ENCODE measurements around the gene TMC4.

DNA sequence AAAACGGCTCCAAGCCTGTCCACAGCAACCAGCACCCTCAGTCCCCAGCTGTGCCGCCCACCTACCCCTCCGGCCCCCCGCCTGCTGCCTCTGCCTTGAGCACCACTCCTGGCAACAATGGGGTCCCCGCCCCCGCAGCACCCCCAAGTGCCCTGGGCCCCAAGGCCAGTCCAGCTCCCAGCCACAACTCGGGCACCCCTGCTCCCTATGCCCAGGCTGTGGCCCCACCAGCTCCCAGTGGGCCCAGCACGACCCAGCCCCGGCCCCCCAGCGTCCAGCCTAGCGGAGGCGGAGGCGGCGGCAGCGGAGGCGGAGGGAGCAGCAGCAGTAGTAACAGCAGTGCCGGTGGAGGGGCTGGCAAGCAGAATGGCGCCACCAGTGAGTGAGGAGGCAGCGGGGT lies 24.8 kb downstream of the TMC4 start:
- TF ChIP-seq, protein P1, sequence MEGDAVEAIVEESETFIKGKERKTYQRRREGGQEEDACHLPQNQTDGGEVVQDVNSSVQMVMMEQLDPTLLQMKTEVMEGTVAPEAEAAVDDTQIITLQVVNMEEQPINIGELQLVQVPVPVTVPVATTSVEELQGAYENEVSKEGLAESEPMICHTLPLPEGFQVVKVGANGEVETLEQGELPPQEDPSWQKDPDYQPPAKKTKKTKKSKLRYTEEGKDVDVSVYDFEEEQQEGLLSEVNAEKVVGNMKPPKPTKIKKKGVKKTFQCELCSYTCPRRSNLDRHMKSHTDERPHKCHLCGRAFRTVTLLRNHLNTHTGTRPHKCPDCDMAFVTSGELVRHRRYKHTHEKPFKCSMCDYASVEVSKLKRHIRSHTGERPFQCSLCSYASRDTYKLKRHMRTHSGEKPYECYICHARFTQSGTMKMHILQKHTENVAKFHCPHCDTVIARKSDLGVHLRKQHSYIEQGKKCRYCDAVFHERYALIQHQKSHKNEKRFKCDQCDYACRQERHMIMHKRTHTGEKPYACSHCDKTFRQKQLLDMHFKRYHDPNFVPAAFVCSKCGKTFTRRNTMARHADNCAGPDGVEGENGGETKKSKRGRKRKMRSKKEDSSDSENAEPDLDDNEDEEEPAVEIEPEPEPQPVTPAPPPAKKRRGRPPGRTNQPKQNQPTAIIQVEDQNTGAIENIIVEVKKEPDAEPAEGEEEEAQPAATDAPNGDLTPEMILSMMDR (conservative IDR thresholded peaks at IDR 0.05 in 1 of 2, IDR thresholded peaks at IDR 0.05 in 1 of 2; ENCODE audit: low read depth in 1 of 2, low read length in 2 of 2), result no peak
- no peak for TF ChIP-seq EZH2 (IDR thresholded peaks at IDR 0.05; ENCODE audit: low read length, missing control alignments)
